HEK293T (cell line): ENCODE measurements around the gene MYOF.
A peak's percentile ranks its signal among the peaks of the same experiment; 100 is the strongest.
"Not testable (repeated sequence)": the region's sequence is repeated elsewhere in the genome, so short reads cannot be mapped to it uniquely, and the experiment has no call there.

Experiments
- CTCF ChIA-PET: fragments of 350-600 bp; formaldehyde crosslinking; extraction: SDS; loops from one replicate; lab custom pipeline; 2021; ENCODE audit warnings: antibody characterized with exemption, inconsistent platforms; lab: Yijun Ruan, JAX
- POLR2A ChIA-PET: fragments of 350-600 bp; formaldehyde crosslinking; extraction: SDS; loops from one replicate; lab custom pipeline; 2020; ENCODE audit warnings: antibody characterized with exemption, inconsistent platforms; lab: Yijun Ruan, JAX
- DNase-seq: peaks from one replicate; pipeline ENCODE4 v3.0.0; 2012; ENCODE audit warnings: mixed read lengths; ENCODE audit errors: extremely low spot score
- ARNT ChIP-seq: fragments of 450-650 bp; IDR thresholded peaks from 2 replicates; pipeline ENCODE4 v1.6.1; 2017; ENCODE audit warnings: mild to moderate bottlenecking
- BHLHE40 ChIP-seq: fragments of 450-650 bp; IDR thresholded peaks from 2 replicates; pipeline ENCODE4 v1.6.1; 2016; ENCODE audit warnings: mild to moderate bottlenecking, moderate library complexity, borderline replicate concordance
- CTBP1 ChIP-seq: fragments of 450-650 bp; IDR thresholded peaks from 2 replicates; pipeline ENCODE4 v1.6.1; 2016; ENCODE audit warnings: borderline replicate concordance
- ELF4 ChIP-seq: fragments of 450-650 bp; IDR thresholded peaks from 2 replicates; pipeline ENCODE4 v1.6.1; 2017; ENCODE audit warnings: antibody characterized with exemption
- FOXA1 ChIP-seq: fragments of 450-650 bp; IDR thresholded peaks from 2 replicates; pipeline ENCODE4 v1.6.1; 2016; ENCODE audit warnings: mild to moderate bottlenecking
- FOXK2 ChIP-seq: fragments of 450-650 bp; IDR thresholded peaks from 2 replicates; pipeline ENCODE4 v1.6.1; 2016; ENCODE audit warnings: mild to moderate bottlenecking
- FOXM1 ChIP-seq: fragments of 450-650 bp; IDR thresholded peaks from 2 replicates; pipeline ENCODE4 v1.6.1; 2017; ENCODE audit warnings: mild to moderate bottlenecking, borderline replicate concordance
- HDGF ChIP-seq: fragments of 450-650 bp; IDR thresholded peaks from 2 replicates; pipeline ENCODE4 v1.6.1; 2017; ENCODE audit warnings: antibody characterized with exemption, borderline replicate concordance
- L3MBTL2 ChIP-seq: fragments of 450-650 bp; conservative IDR thresholded peaks from 2 replicates; pipeline ENCODE4 v1.6.1; 2016; ENCODE audit warnings: mild to moderate bottlenecking
- LEF1 ChIP-seq: fragments of 450-650 bp; IDR thresholded peaks from 2 replicates; pipeline ENCODE4 v1.6.1; 2017; ENCODE audit warnings: mild to moderate bottlenecking, borderline replicate concordance
- NFRKB ChIP-seq: fragments of 450-650 bp; IDR thresholded peaks from 2 replicates; pipeline ENCODE4 v1.6.1; 2016; ENCODE audit warnings: mild to moderate bottlenecking, moderate library complexity
- SP1 ChIP-seq: fragments of 450-650 bp; IDR thresholded peaks from 2 replicates; pipeline ENCODE4 v1.6.1; 2017
- SUZ12 ChIP-seq: fragments of 450-650 bp; IDR thresholded peaks from 2 replicates; pipeline ENCODE4 v1.6.1; 2016; ENCODE audit warnings: mild to moderate bottlenecking
- TARDBP ChIP-seq: fragments of 450-650 bp; IDR thresholded peaks from 2 replicates; pipeline ENCODE4 v1.6.1; 2016
- ZNF384 ChIP-seq: fragments of 450-650 bp; IDR thresholded peaks from 2 replicates; pipeline ENCODE4 v1.6.1; 2016
- TF ChIP-seq, protein P1 (sequence below): fragments of 450-650 bp; IDR thresholded peaks from 2 replicates; pipeline ENCODE4 v1.6.1; 2016

MYOF gene

GRCh38 chr10:93363891-93364648, 118.1 kb downstream of the MYOF start:
- ChIA-PET CTCF (interaction anchor here (1.6 kb wide), 1 partner anchor 10 kb away, joined by 4 read pairs; no protein-coding TSS in a partner anchor), POLR2A (no interaction called here)
- TF ChIP-seq L3MBTL2, result no peak
- TF ChIP-seq ZNF384, result no peak
- no peak for TF ChIP-seq HDGF
- TF ChIP-seq TARDBP, result no peak
- TF ChIP-seq SUZ12, result no peak
- TF ChIP-seq ARNT, result no peak
- no peak for TF ChIP-seq FOXA1
- TF ChIP-seq ELF4, result no peak
- TF ChIP-seq BHLHE40, result no peak
- no peak for DNase-seq

DNA sequence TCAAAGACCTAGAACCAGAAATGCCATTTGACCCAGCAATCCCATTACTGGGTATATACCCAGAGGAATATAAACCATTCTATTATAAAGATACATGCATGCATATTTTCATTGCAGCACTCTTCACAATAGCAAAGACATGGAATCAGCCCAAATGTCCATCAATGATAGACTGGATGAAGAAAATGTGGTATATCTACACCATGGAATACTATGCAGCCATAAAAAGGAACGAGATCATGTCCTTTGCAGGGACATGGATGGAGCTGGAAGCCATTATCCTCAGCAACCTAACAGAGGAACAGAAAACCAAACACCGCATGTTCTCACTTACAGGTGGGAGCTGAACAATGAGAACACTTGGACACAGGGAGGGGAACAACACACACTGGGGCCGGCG, 123.7 kb downstream of the MYOF start:
- DNase-seq, POLR2A ChIA-PET: not testable (repeated sequence)
- CTCF ChIA-PET, result interaction anchor here (0.9 to 1.7 kb wide), 3 partner anchors 9 to 153 kb away, joined by 3 to 13 read pairs (median 4); partner anchors contain the start of gene MYOF

GRCh38 chr10:93357680-93358079, 124.5 kb downstream of the MYOF start:
- CTCF ChIA-PET, result interaction anchor here (0.6 to 1.7 kb wide), 7 partner anchors 10 to 153 kb away, joined by 3 to 13 read pairs (median 3); partner anchors contain the start of gene MYOF
- POLR2A ChIA-PET, result no interaction called here
- DNase-seq, result peak; percentile 71

DNA sequence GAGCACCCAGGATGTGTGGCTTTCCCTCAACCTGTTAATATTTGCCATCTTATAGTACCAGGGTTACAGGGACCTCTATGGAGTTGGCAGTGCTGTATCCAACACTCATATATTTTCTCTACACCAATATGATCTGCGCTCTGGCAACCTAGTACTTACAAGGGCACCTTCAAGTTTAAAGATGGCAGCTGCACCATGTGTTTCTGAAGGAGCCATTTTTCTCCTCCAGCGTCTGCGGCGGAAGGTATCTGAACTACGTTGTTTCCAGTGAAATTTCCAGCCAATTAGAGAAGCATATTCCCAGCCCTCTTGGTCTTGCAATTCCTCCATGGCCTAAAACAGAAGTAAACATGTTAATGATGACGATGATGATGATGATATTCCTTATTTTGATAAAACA, 125.6 kb downstream of the MYOF start:
- TF ChIP-seq FOXM1 (no peak), L3MBTL2 (peak; percentile 42; the same call in 1 of the 2 replicates)
- POLR2A ChIA-PET, result no interaction called here
- CTCF ChIA-PET, result interaction anchor here (0.9 to 1.7 kb wide), 3 partner anchors 11 to 155 kb away, joined by 3 to 13 read pairs (median 4); partner anchors contain the start of gene MYOF
- no peak for DNase-seq

More at GRCh38 chr10:93357680-93358079, 124.5 kb downstream of the MYOF start:
- TF ChIP-seq BHLHE40, result no peak
- TF ChIP-seq, protein P1, sequence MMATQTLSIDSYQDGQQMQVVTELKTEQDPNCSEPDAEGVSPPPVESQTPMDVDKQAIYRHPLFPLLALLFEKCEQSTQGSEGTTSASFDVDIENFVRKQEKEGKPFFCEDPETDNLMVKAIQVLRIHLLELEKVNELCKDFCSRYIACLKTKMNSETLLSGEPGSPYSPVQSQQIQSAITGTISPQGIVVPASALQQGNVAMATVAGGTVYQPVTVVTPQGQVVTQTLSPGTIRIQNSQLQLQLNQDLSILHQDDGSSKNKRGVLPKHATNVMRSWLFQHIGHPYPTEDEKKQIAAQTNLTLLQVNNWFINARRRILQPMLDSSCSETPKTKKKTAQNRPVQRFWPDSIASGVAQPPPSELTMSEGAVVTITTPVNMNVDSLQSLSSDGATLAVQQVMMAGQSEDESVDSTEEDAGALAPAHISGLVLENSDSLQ, result peak; percentile 14; the same call in 1 of the 2 replicates

DNA sequence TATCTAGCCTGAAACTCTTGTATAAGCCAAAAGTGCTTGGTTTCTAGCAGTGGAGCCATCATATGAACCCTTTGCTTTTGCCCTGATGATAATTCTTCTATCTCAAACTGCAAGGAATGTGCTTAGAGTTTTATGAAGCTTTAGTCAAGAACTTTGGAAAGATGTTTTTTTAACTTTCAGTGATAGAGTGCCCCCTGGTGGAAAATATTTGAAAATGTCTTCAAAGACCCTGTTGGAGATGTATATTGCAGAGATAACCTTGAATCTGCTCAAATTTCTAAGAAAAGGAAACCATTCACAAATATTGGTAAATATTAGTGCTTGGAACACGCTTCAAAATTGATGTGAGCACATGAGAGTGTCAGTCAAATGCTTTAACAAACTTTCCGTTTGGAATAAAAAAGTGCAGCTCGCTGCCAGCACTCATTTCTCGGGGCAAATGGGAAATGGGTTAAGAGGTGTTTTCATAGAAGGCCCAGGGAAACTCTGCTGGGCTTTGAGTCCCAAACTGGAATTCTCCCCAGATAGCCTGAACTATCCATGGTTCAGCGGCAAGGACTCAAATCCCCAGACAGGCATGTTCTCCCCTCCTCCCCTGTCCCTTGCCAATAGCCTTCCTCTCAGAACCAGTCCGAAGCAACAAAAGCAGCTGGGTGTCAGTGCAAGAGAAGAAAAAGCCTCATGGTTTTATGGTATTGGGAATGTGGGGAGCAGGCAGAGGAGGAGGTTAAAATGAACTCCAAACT, 129.3 kb downstream of the MYOF start:
- peak; percentile 56 for DNase-seq
- POLR2A ChIA-PET, result no interaction called here
- CTCF ChIA-PET, result interaction anchor here (0.9 to 1.4 kb wide), 5 partner anchors 10 to 277 kb away, joined by 3 to 5 read pairs (median 4); partner anchors contain the start of gene MYOF
- no peak for TF ChIP-seq ZNF384
- TF ChIP-seq SP1, result no peak
- no peak for TF ChIP-seq BHLHE40
- TF ChIP-seq, protein P1, result no peak
- TF ChIP-seq FOXA1, result no peak
- no peak for TF ChIP-seq L3MBTL2
- no peak for TF ChIP-seq HDGF
- TF ChIP-seq FOXK2, result no peak

DNA sequence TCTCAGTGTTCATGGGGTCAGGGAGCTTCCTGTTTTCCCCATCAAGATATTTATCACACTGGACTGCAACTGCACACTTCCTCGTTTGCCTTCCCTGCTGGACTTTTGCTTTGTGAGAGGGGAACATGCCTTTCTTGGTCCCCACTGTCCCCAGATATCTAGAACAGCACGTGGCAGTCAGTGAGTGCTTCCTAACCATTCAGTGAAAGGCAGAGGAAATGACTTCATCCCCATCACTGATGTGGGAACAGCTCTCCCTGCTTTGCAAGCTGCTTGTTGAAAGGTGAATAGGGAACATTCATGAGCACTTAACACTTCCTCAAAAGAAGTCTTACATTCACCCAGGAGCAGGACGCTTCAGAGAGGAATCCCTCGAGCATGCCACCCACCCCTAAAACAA, 135.4 kb downstream of the MYOF start:
- ChIA-PET CTCF (interaction anchor here (0.9 to 1.2 kb wide), 2 partner anchors 11 to 231 kb away, joined by 3 to 5 read pairs; no protein-coding TSS in a partner anchor), POLR2A (no interaction called here)

DNA sequence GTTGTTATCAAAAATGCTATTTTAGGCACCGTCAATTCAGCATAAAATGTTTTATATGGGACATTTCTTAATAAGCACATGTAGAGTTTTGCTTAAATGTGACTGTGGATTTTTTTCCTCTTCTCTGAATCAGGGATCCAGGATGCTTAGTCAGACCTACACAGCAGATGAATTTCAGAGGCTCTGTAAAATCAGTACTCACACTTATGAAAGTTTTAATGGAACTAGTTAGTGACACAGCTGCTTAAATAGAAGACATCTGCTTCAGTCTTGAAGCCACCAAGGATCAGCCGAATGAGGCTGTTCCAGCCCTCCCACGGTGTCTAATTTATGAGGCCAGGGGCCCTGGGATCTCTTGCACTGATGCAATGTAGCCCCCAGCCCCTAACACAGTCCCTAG, 136.0 kb downstream of the MYOF start:
- no peak for DNase-seq
- TF ChIP-seq SUZ12 (no peak), LEF1 (no peak), CTBP1 (no peak), FOXM1 (no peak), ARNT (no peak)
- CTCF ChIA-PET, result interaction anchor here (0.9 to 1.2 kb wide), 2 partner anchors 11 to 231 kb away, joined by 3 to 5 read pairs; no protein-coding TSS in a partner anchor
- POLR2A ChIA-PET, result no interaction called here

More for the DNA sequence above, 135.4 kb downstream of the MYOF start:
- TF ChIP-seq L3MBTL2, result no peak
- no peak for TF ChIP-seq NFRKB
- no peak for TF ChIP-seq ARNT
- no peak for DNase-seq
